Naive B cell (primary cell): ENCODE measurements around the gene ELMO1. TPM values are rescaled to one million over a fixed set of nuclear protein-coding genes. Genes with fewer than 3 reads are reported as not detected.
"Not testable (repeated sequence)": the region's sequence is repeated elsewhere in the genome, so short reads cannot be mapped to it uniquely, and the experiment has no call there.

Experiments
- ATAC-seq, 2 donors: fragments of 150-1000 bp; cut with Tn5 transposase; 2 replicates each; pipeline ENCODE4 v1.10.0; 2021; ENCODE audit warnings: low read depth in 2 of 2, mild to moderate bottlenecking in 2 of 2, moderate library complexity in 2 of 2
- DNase-seq: peaks from one replicate; pipeline ENCODE4 v3.0.0; 2022
- H3K27ac Mint-ChIP-seq, 6 donors: one replicate each; pipeline ENCODE4 v1.8.0; 2020 to 2022; ENCODE audit warnings: mild to moderate bottlenecking in 6 of 6, mixed read lengths in 6 of 6, moderate library complexity in 5 of 6, inconsistent platforms in 2 of 6
- H3K27me3 Mint-ChIP-seq, 3 donors: one replicate each; pipeline ENCODE4 v1.8.0; 2021 to 2022; ENCODE audit warnings: mixed read lengths in 3 of 3, mild to moderate bottlenecking in 1 of 3
- H3K36me3 Mint-ChIP-seq, 2 donors: one replicate each; pipeline ENCODE4 v1.8.0; 2020 to 2022; ENCODE audit warnings: mixed read lengths in 2 of 2, inconsistent platforms in 1 of 2, mild to moderate bottlenecking in 1 of 2
- H3K4me1 Mint-ChIP-seq, 3 donors: one replicate each; pipeline ENCODE4 v1.8.0; 2020 to 2022; ENCODE audit warnings: mixed read lengths in 3 of 3, inconsistent platforms in 1 of 3, mild to moderate bottlenecking in 1 of 3, moderate library complexity in 1 of 3
- H3K4me3 Mint-ChIP-seq, 8 donors: one replicate each; pipeline ENCODE4 v1.8.0; 2020 to 2022; ENCODE audit warnings: mild to moderate bottlenecking in 8 of 8, mixed read lengths in 8 of 8, moderate library complexity in 8 of 8, inconsistent platforms in 2 of 8
- H3K9me3 Mint-ChIP-seq, 7 donors: one replicate each; pipeline ENCODE4 v1.8.0; 2020 to 2022; ENCODE audit warnings: mixed read lengths in 7 of 7, mild to moderate bottlenecking in 5 of 7, inconsistent platforms in 2 of 7, moderate library complexity in 1 of 7
- polyA plus RNA-seq, 6 donors: library from polyadenylated mRNA; unstranded; fragments of 300-500 nt; fragmentation: Illumina TruSeq; gene quantifications; one replicate each; pipeline ENCODE4 v1.2.3, GENCODE V29; 2021; ENCODE audit warnings: low read depth in 6 of 6

Gene ELMO1
- polyA plus RNA-seq, 6 donors from 2014 or later = 42.8 to 69.9 (median 59.5) TPM

- Mint-ChIP-seq H3K36me3 (no peaks in the 10 kb centered on the region), H3K4me3 (no peak overlapping the region), H3K4me1 (peaks cover 41 to 53% (median 43%) of the 10 kb centered on the region in 3 donors), H3K9me3 (no peaks in the 10 kb centered on the region), H3K27me3 (no peaks in the 10 kb centered on the region), H3K27ac (no peak overlapping the region)
- no peak for DNase-seq
- no peak for ATAC-seq
Measured at GRCh38 chr7:36986511-36986933, 462.1 kb downstream of the ELMO1 start.

GRCh38 chr7:36985866-36986400, 462.7 kb downstream of the ELMO1 start:
- ATAC-seq (no peak), DNase-seq (no peak)
- Mint-ChIP-seq H3K9me3 (no peaks in the 10 kb centered on the region), H3K27ac (no peak overlapping the region), H3K27me3 (no peaks in the 10 kb centered on the region), H3K36me3 (no peaks in the 10 kb centered on the region), H3K4me3 (no peak overlapping the region), H3K4me1 (peaks cover 41 to 53% (median 43%) of the 10 kb centered on the region in 3 donors)

- Mint-ChIP-seq H3K27me3 (no peaks in the 10 kb centered on the region), H3K36me3 (no peaks in the 10 kb centered on the region), H3K27ac (no peak overlapping the region), H3K9me3 (no peaks in the 10 kb centered on the region), H3K4me3 (no peak overlapping the region), H3K4me1 (peaks cover 41 to 53% (median 43%) of the 10 kb centered on the region in 3 donors)
- ATAC-seq (no peak), DNase-seq (no peak)
Measured at GRCh38 chr7:36985316-36985715, 463.3 kb downstream of the ELMO1 start.

- Mint-ChIP-seq H3K27ac (peak overlapping the region in 2 of 6 donors; percentile 30 to 40), H3K27me3 (no peaks in the 10 kb centered on the region), H3K9me3 (no peaks in the 10 kb centered on the region), H3K4me1 (peaks cover 41 to 53% (median 43%) of the 10 kb centered on the region in 3 donors), H3K36me3 (no peaks in the 10 kb centered on the region), H3K4me3 (peak overlapping the region in 1 of 8 donors; percentile 45)
- DNase-seq = no peak
- ATAC-seq = no peak
Measured at GRCh38 chr7:36984710-36985312, 463.9 kb downstream of the ELMO1 start.

GRCh38 chr7:36984041-36984521, 464.6 kb downstream of the ELMO1 start:
- no peaks in the 10 kb centered on the region for H3K36me3 Mint-ChIP-seq
- ATAC-seq (no peak), DNase-seq (no peak)
- H3K4me3 Mint-ChIP-seq = no peak overlapping the region
- no peaks in the 10 kb centered on the region for H3K9me3 Mint-ChIP-seq
- peak overlapping the region in 3 of 6 donors; percentile 24 to 35 (median 30) for H3K27ac Mint-ChIP-seq
- H3K4me1 Mint-ChIP-seq = peaks cover 43 to 53% (median 43%) of the 10 kb centered on the region in 3 donors
- H3K27me3 Mint-ChIP-seq = no peaks in the 10 kb centered on the region

- DNase-seq = no peak
- Mint-ChIP-seq H3K9me3 (no peaks in the 10 kb centered on the region), H3K27ac (no peak overlapping the region), H3K27me3 (no peaks in the 10 kb centered on the region), H3K4me3 (no peak overlapping the region), H3K36me3 (peaks cover 0 to 1% of the 10 kb centered on the region in 2 donors), H3K4me1 (peaks cover 34 to 49% (median 38%) of the 10 kb centered on the region in 3 donors)
- no peak for ATAC-seq
Measured at GRCh38 chr7:36982766-36983165, 465.9 kb downstream of the ELMO1 start.

GRCh38 chr7:36979810-36980248, 468.8 kb downstream of the ELMO1 start:
- peaks cover 0 to 6% of the 10 kb centered on the region in 2 donors for H3K36me3 Mint-ChIP-seq
- no peak overlapping the region for H3K27ac Mint-ChIP-seq
- peaks cover 10 to 19% (median 14%) of the 10 kb centered on the region in 3 donors for H3K4me1 Mint-ChIP-seq
- no peak overlapping the region for H3K4me3 Mint-ChIP-seq
- H3K27me3 Mint-ChIP-seq = no peaks in the 10 kb centered on the region
- ATAC-seq = no peak
- no peaks in the 10 kb centered on the region for H3K9me3 Mint-ChIP-seq
- DNase-seq = no peak

- Mint-ChIP-seq H3K9me3 (no peaks in the 10 kb centered on the region), H3K27ac (peak overlapping the region in 1 of 6 donors; percentile 26), H3K36me3 (peaks cover 0 to 9% of the 10 kb centered on the region in 2 donors), H3K27me3 (no peaks in the 10 kb centered on the region), H3K4me1 (peaks cover 0 to 11% (median 3%) of the 10 kb centered on the region in 3 donors), H3K4me3 (no peak overlapping the region)
- DNase-seq = no peak
- ATAC-seq = no peak
Measured at GRCh38 chr7:36978461-36978860, 470.2 kb downstream of the ELMO1 start.

GRCh38 chr7:36977878-36978277, 470.8 kb downstream of the ELMO1 start:
- H3K27ac Mint-ChIP-seq = peak overlapping the region in 2 of 6 donors; percentile 19 to 45
- no peaks in the 10 kb centered on the region for H3K27me3 Mint-ChIP-seq
- peaks cover 0 to 9% of the 10 kb centered on the region in 2 donors for H3K36me3 Mint-ChIP-seq

GRCh38 chr7:36973534-36973933, 475.1 kb downstream of the ELMO1 start:
- DNase-seq, H3K4me3 Mint-ChIP-seq, H3K27me3 Mint-ChIP-seq, ATAC-seq, H3K9me3 Mint-ChIP-seq, H3K27ac Mint-ChIP-seq: not testable (repeated sequence)
- peaks cover 21 to 26% (median 22%) of the 10 kb centered on the region in 3 donors for H3K4me1 Mint-ChIP-seq
- H3K36me3 Mint-ChIP-seq = peaks cover 0 to 18% of the 10 kb centered on the region in 2 donors

More at GRCh38 chr7:36977878-36978277, 470.8 kb downstream of the ELMO1 start:
- no peak overlapping the region for H3K4me3 Mint-ChIP-seq
- H3K4me1 Mint-ChIP-seq = peaks cover 0 to 9% (median 3%) of the 10 kb centered on the region in 3 donors
- no peaks in the 10 kb centered on the region for H3K9me3 Mint-ChIP-seq
- ATAC-seq = no peak
- no peak for DNase-seq

- Mint-ChIP-seq H3K4me1 (peaks cover 21 to 29% (median 23%) of the 10 kb centered on the region in 3 donors), H3K9me3 (peaks cover 0 to 2% (median 0%) of the 10 kb centered on the region in 7 donors), H3K36me3 (peaks cover 0 to 18% of the 10 kb centered on the region in 2 donors), H3K27ac (peak overlapping the region in 2 of 6 donors; percentile 29 to 88), H3K4me3 (no peak overlapping the region), H3K27me3 (no peaks in the 10 kb centered on the region)
- DNase-seq (no peak), ATAC-seq (no peak)
Measured at GRCh38 chr7:36972140-36972518, 476.5 kb downstream of the ELMO1 start.

- H3K27me3 Mint-ChIP-seq = no peaks in the 10 kb centered on the region
- H3K36me3 Mint-ChIP-seq = peaks cover 0 to 18% of the 10 kb centered on the region in 2 donors
- no peak for ATAC-seq
- peaks cover 0 to 2% (median 0%) of the 10 kb centered on the region in 7 donors for H3K9me3 Mint-ChIP-seq
- H3K4me3 Mint-ChIP-seq = no peak overlapping the region
- H3K4me1 Mint-ChIP-seq = peaks cover 22 to 29% (median 23%) of the 10 kb centered on the region in 3 donors
- DNase-seq = no peak
- peak overlapping the region in 2 of 6 donors; percentile 79 to 88 for H3K27ac Mint-ChIP-seq
Measured at GRCh38 chr7:36971515-36972139, 477.0 kb downstream of the ELMO1 start.

GRCh38 chr7:36970551-36971514, 477.8 kb downstream of the ELMO1 start:
- peaks cover 0 to 18% of the 10 kb centered on the region in 2 donors for H3K36me3 Mint-ChIP-seq
- peaks cover 22 to 29% (median 23%) of the 10 kb centered on the region in 3 donors for H3K4me1 Mint-ChIP-seq
- peaks cover 0 to 2% (median 0%) of the 10 kb centered on the region in 7 donors for H3K9me3 Mint-ChIP-seq
- peak overlapping the region in 5 of 6 donors; percentile 33 to 79 (median 37) for H3K27ac Mint-ChIP-seq
- ATAC-seq = no peak
- no peaks in the 10 kb centered on the region for H3K27me3 Mint-ChIP-seq
- DNase-seq = no peak
- peak overlapping the region in 2 of 8 donors; percentile 2 to 22 for H3K4me3 Mint-ChIP-seq
